Right atrium auricular region (tissue), 2 donors: ENCODE measurements around the gene SLF1. TPM values are rescaled to one million over a fixed set of nuclear protein-coding genes. Genes with fewer than 3 reads are reported as not detected.
"Not testable (repeated sequence)": the region's sequence is repeated elsewhere in the genome, so short reads cannot be mapped to it uniquely, and the experiment has no call there.

Experiments used
- DNase-seq: peaks from one replicate; pipeline ENCODE4 v3.0.0-alpha.2; 2019; ENCODE audit warnings: low spot score
- H3K27ac ChIP-seq, 2 donors: fragments of 200-600 bp; sonication (generic); 1 replicate in 1 of 2; 2 replicates in 1 of 2; pipeline ENCODE4 v1.5.1; 2016 to 2019
- H3K27me3 ChIP-seq, 2 donors: fragments of 200-600 bp; sonication (generic); one replicate each; pipeline versions ENCODE4 v1.5.1 to v1.6.0; 2017 to 2019
- H3K36me3 ChIP-seq: fragments of 200-600 bp; sonication (generic); one replicate; pipeline ENCODE4 v1.5.1; 2016
- H3K4me1 ChIP-seq, 2 donors: fragments of 200-600 bp; sonication (generic); one replicate each; pipeline versions ENCODE4 v1.5.1 to v1.6.0; 2017 to 2019
- H3K4me3 ChIP-seq, 2 donors: fragments of 200-600 bp; sonication (generic); 1 replicate in 1 of 2; 2 replicates in 1 of 2; pipeline ENCODE4 v1.5.1; 2017 to 2019; ENCODE audit warnings: mild to moderate bottlenecking in 1 of 2, moderate library complexity in 1 of 2
- H3K9me3 ChIP-seq, 2 donors: fragments of 200-600 bp; sonication (generic); one replicate each; pipeline ENCODE4 v1.5.1; 2019
- CTCF ChIP-seq, 2 donors: fragments of 200-600 bp; sonication (generic); IDR thresholded peaks; one replicate each; pipeline ENCODE4 v1.5.1; 2019; ENCODE audit warnings: antibody characterized with exemption in 2 of 2
- total RNA-seq, 2 donors: library from RNA; depleted of rRNA; stranded (reverse); fragments of >200 nt; gene quantifications; one replicate each; pipeline ENCODE4 v1.1.0, GENCODE V29; 2016

Gene SLF1
- total RNA-seq = 1 to 10 TPM; 3.5 to 4.6 TPM

GRCh38 chr5:94618493-94619328, at the start of gene SLF1, which contains the start of gene KIAA0825:
TSS of gene SLF1 (plus strand) at chr5:94618669. CDS start at chr5:94628811, 10,142 bp downstream.
TSS of gene KIAA0825 (minus strand) at chr5:94618604. CDS start at chr5:94537126, 81,478 bp downstream.
- Histone ChIP-seq H3K9me3 (no peaks in the 10 kb centered on the region), H3K27me3 (no peaks in the 10 kb centered on the region), H3K4me1 (peaks cover 0 to 24% of the 10 kb centered on the region in 2 donors), H3K4me3 (peak within 1 kb of the TSS; percentile 79 to 80), H3K36me3 (no peaks in the 10 kb centered on the region), H3K27ac (peak within 1 kb of the TSS; percentile 65 to 85)
- peak; percentile 86 for DNase-seq
- no peak for TF ChIP-seq CTCF (IDR thresholded peaks at IDR 0.05)

GRCh38 chr5:94571415-94571814, 47.1 kb upstream of the SLF1 start:
- Histone ChIP-seq H3K9me3 (no peaks in the 10 kb centered on the region), H3K27ac (no peak overlapping the region), H3K36me3 (no peaks in the 10 kb centered on the region), H3K4me3 (no peak overlapping the region), H3K4me1 (no peaks in the 10 kb centered on the region), H3K27me3 (no peaks in the 10 kb centered on the region)
- DNase-seq = no peak
- TF ChIP-seq CTCF (IDR thresholded peaks at IDR 0.05) = no peak

GRCh38 chr5:94573349-94573748, 45.1 kb upstream of the SLF1 start:
- not testable (repeated sequence) for H3K27ac ChIP-seq, H3K36me3 ChIP-seq, H3K4me1 ChIP-seq, H3K9me3 ChIP-seq, DNase-seq, H3K27me3 ChIP-seq, H3K4me3 ChIP-seq

GRCh38 chr5:94575196-94575595, 43.3 kb upstream of the SLF1 start:
- no peak for TF ChIP-seq CTCF (IDR thresholded peaks at IDR 0.05)
- Histone ChIP-seq H3K4me1 (no peaks in the 10 kb centered on the region), H3K27ac (no peak overlapping the region), H3K36me3 (no peaks in the 10 kb centered on the region), H3K4me3 (no peak overlapping the region), H3K27me3 (no peaks in the 10 kb centered on the region), H3K9me3 (no peaks in the 10 kb centered on the region)
- no peak for DNase-seq

GRCh38 chr5:94577466-94578245, 40.8 kb upstream of the SLF1 start:
- H3K27ac ChIP-seq = no peak overlapping the region
- TF ChIP-seq CTCF (IDR thresholded peaks at IDR 0.05) = no peak
- no peaks in the 10 kb centered on the region for H3K27me3 ChIP-seq
- H3K36me3 ChIP-seq = no peaks in the 10 kb centered on the region
- DNase-seq = no peak
- no peak overlapping the region for H3K4me3 ChIP-seq
- H3K9me3 ChIP-seq = no peaks in the 10 kb centered on the region
- no peaks in the 10 kb centered on the region for H3K4me1 ChIP-seq

- Histone ChIP-seq H3K27me3 (no peaks in the 10 kb centered on the region), H3K27ac (no peak overlapping the region), H3K4me3 (no peak overlapping the region), H3K4me1 (no peaks in the 10 kb centered on the region), H3K36me3 (no peaks in the 10 kb centered on the region), H3K9me3 (no peaks in the 10 kb centered on the region)
- DNase-seq = no peak
- TF ChIP-seq CTCF (IDR thresholded peaks at IDR 0.05) = no peak
These were observed 23.1 kb upstream of the SLF1 start for GRCh38 chr5:94595281-94595840.
